GM18498 (cell line): Measurements from ENCODE around the gene ZFP1.
"Not testable (repeated sequence)": the region's sequence is repeated elsewhere in the genome, so short reads cannot be mapped to it uniquely, and the experiment has no call there.

Source experiments
- ATAC-seq: cut with Tn5 transposase; IDR thresholded peaks from one replicate; pipeline ENCODE4 v1.9.1; 2021; ENCODE audit warnings: mild to moderate bottlenecking, moderate library complexity; ENCODE audit not compliant: unreplicated experiment

ZFP1 gene

DNA sequence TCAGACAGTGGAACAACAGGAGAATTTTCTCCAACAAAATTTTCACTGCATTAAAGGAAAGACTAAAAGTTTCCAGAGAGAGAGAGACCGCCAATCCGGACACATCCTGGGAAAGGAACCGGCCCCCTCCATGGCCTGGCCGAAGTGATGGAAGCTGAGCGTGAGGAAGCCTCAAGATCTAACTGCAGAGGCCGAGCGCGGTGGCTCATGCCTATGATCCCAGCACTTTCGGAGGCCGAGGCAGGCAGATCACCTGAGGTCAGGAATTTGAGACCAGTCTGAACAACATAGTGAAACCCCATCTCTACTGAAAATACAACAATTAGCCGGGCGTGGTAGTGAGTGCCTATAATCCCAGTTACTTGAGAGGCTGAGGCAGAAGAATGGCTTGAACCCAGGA is 54.8 kb downstream of the ZFP1 start:
- no peak for ATAC-seq

DNA sequence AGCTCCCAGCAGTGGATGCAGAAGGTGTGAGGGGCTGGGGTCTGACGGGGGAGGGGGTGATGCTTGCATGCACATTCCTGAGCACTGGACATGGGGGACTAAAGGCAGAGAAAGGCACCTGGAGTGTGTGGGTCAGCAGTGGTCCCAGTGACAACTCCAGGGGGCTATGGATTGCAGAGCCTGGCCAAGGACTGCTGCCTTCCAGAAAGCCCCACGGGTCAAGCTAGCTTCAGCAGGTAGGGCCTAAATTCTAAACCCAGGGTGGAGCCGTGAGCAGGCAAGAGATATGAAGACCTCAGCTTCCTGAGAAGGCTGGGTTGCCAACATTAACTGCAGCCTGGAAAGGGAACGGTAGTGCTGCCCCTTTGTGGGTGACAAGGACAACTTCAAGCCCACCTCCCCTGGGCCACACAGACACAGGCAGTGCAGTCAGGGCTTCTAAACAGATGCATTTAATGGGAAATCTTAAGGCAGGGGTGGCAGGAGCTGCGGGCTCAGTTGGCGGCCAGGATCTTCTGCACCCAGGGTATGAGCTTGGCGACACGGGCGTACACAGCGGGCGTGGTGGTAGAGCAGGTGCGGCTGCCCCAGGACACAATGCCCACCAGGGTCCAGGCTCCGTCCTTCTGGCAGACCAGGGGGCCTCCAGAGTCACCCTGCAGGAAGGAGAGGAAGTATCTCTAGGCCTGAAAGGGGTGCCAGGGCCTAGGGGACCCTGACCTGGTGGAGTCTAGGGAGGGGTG is 55.5 kb downstream of the ZFP1 start:
- no peak for ATAC-seq

DNA sequence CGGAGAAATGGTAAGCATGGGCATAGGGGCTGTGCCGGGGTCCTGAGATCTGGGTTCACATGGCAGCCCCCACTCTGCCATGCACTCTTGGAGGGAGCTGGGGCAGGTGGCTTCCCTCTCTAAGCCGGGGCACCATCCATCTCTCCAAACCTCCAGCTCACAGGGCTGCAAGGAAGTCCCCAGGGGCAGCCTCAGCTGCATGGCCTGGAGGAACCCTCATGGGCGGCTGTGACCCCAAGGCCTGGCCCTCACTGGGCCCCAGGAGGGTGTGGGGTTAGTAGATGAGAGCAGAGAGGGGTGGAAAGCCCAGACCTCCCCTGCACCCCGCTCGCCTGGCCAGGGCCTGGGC is 56.1 kb downstream of the ZFP1 start:
- no peak for ATAC-seq

DNA sequence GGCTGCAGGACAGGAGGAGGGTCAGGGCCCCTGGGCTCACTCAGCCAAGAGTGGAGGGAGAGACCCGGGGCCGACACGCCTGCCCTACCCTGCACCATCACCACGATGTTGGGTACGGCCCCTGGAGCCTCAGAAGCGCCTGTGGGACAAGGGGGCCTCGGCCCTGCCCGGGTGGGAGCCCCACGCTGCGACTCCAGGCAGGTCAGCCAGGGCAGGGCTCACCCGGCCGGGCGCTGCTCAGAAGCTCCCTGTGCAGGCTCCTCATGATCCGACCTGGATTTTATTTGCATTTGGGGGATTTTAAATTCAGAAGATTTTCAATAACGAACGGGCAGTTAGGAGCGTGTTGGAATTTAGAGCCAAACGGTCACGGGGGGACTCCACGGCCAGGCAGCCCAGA is 56.6 kb downstream of the ZFP1 start:
- ATAC-seq: not testable (repeated sequence)

DNA sequence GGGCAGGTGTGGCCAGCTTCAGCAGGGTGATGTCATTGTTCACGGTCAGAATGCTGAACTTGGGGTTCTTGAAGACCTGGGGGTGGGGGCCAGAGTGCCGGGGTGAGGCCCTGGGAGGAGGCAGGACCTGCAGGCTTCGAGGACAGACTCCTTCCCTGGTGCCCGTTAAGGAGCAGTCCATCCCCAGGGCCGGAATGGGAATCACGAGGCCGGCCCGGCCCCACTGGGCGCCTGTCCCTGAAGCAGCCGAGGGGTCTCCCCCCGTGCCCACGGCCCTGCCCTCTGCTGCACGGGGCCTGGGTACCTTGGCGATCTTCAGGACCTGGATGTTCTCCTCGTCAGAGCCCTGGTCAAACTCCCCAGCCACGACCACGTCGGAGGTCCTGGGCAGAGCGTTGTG is 57.1 kb downstream of the ZFP1 start:
- not testable (repeated sequence) for ATAC-seq

DNA sequence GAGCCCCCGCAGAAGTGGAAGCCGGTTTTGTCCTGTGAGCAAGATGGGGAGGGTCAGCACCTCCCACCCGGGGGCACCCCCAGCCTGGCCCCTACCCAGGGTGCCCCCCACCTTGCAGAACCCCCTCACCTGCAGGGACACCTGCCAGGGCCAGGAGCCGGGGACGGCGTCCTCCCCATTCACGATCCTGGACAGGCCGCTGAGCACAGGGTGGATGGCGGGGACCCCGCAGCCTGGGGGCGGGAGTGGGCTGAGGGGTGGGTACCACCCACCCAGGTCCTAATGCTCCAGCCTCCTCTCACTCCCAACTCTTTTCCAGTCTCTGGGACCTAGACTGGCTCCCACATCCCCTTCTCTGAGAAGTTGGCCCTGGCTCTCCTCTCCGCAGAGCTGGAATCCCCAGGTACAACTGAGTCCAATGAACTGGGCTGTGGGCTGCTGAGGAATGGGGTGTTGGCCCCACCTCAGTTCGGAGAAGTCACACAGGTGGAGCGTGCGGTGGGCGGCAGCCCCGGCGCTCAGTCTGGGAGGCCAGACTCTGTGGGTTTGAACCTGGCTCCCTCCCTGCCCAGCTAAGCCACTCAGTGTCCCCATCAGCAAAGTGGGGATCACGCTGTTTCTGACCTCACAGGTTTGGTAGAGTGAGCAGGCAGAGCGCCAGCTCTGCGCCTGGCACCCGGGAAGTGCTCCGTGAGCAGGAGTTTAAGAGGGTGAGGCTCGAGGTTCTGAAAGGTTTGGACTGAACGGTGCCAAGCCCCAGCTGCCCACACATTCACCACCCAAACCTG is 57.8 kb downstream of the ZFP1 start:
- ATAC-seq: not testable (repeated sequence)

DNA sequence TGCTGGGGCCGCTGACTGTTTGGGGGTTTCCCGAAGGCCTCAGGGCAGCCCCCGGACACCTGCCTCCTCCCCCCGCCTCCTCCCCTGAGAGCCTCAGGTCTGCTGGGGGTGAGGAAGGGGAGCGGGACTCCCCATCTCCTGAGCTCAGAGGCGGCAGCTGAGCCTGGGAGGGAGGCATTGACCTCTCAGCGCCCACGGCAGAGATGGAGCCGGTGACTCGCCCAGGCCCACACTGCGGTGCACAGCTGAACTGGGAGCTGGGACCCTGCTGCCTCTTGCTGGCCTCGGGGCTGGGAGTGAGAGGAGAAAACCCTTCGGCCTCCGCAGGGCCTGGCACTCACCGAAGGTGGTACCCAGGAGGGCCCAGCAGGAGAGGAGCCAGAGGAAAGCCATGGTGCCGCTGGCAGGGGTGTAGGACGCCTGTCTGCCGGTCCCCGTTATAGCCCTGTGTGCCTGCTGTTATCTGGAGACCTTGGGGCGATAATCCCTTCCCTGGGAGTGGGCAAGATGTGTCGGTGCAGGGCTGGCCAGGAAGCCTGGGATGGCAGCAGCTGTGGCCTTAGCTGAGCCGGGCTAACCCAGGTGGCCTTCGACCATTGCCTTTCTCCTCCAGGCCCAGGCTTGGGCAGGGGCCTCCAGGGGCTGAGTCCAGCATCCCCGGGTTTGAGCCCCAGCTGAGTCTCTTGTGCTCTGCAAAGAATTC is 58.6 kb downstream of the ZFP1 start, which contains the start of gene CTRB2:
Gene CTRB2, minus strand, starts transcription at position 413 of the 703 bp plus-strand sequence. Its CDS starts 20 bp downstream, at position 393.
- ATAC-seq: no peak

DNA sequence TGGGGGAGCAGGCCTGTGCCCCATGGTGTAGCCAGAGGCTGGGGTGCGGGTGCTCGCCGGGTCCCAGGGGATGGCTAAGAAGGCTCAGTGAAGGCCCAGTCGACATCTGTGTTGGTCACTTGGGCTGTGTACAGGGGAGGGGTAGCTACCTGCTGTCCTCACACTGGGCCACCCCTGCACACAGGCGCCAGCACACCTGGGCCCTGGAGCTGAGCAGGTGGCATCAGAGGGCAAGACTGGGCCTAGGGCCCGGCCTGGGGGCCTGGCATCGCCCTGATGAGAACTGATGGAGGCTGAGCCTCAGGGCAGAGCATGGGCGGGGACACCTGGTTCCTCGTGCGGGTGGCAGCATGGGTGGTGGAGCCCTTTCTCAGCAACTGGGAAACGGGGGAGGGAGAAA is 59.5 kb downstream of the ZFP1 start:
- no peak for ATAC-seq

DNA sequence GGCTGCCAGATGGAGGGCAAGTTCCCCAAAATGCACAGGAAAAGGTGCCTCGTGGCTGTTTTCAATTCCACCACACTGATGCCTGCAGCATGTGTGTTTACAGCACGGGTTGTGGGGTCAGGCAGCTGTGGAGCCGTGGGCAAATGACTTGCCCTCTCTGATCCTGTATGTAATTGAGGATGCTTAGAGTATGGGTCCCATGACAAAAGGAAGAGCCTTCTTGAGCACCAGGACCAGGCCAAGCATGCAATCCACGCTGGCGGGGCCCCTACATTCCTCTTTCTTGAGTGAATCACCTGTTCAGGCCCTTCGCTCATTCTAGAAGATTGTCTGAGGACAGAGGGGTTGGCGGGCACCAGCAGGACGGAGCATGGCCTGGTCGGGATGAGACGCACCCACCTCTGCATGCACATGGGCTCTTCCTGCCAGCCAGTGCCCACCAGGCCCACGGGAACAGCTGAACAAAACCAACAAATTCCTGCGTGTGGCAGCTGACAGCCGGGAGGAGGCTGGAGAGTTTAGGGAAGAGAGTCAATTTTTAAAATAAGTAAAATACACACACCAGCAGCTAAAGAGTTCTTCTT is 60.0 kb downstream of the ZFP1 start:
- no peak for ATAC-seq

DNA sequence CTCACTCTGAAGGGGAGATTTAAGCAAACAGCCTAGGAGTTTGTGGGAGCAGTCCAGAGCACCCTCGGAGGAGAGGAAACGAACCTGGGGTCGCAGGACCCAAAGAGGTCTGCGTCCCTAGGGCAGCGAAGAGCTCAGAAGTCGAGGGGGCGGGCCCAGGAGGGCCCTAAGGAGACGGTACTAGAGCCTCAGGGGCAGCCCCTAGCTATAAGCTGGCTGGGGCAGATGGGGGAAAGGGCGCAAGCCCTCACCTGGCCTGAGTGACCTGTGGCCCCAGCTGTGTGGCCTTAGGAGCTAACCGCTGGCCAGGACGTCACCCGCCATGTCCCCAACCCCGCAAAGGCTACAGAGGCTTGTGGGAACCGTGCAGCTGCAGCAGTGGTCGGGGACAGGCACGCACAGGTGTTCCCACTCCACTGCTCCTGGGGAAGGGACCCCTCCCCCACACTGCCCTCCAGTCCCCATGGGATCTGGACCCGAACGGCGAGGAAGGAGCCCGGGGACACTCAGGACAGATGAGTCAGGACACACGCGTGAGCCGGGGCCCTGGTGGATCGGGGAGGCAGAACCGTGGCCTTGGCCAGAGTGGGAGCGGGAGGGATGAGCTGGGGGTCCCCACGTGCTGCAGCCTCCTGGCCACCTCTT is 60.7 kb downstream of the ZFP1 start:
- ATAC-seq: no peak

DNA sequence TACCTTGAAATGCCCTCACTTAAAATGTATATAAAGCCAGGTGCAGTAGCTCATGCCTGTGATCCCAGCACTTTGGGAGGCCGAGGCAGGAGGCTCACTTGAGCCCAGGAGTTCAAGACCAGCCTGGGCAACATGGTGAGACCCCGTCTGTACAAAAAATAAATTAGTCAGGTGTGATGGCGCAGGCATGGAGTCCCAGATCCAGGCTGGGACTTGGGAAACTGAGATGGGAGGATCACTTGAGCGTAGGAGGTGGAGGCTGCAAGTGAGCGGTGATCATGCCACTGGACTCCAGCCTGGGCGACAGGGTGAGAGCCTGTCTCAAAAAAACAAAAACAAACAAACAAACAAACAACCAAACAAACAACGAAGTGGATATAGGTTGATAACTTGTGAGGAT is 61.2 kb downstream of the ZFP1 start:
- not testable (repeated sequence) for ATAC-seq

DNA sequence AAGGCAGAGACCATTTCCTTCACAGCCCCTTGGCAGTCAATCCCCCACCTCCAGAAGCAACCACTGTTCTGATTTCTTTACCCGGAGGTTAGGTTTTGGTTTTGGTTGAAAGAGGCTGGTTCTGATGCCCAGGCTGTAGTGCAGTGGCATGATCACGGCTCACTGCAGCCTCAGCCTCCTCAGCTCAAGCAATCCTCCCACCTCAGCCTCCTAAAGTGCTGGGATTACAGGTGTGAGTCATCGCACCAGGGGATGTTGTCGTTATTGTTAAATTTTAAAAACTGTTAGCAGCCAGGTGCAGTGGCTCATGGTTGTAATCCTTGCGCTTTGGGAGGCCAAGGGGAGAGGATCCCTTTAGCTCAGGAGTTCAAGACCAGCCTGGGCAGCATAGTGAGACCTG is 61.6 kb downstream of the ZFP1 start:
- ATAC-seq: no peak

DNA sequence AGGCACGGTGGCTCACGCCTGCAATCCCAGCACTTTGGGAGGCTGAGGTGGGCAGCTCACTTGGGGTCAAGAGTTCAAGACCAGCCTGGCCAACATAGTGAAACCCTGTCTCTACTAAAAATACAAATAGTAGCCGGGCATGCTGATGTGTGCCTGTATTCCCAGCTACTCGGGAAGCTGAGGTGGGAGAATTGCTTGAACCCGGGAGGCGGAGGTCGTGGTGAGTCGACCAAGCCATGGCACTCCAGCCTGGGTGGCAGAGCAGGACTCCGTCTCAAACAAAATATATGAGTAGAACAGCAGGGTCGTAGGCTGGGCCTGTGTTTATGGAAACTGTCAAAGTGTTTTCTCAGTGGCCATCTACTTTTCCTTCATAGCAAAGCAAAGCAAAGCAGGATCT is 63.0 kb downstream of the ZFP1 start:
- not testable (repeated sequence) for ATAC-seq

DNA sequence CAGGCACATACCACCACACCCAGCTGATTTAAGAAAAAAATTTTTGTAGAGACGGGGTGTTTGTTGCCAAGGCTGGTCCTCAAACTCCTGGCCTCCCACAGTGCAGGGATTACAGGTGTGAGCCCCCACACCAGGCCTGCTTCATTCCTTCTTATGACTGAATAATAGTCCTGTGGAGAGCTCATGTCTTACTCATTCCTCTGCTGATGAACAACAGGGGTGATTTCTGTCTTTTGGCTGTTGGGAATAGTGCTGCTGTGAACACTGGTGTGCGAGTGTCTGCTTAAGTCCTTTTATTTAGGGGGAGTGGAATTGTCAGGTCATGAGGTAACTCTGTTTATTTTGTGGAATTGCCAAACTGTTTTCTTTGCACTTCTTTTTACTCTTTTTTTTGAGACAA is 67.8 kb downstream of the ZFP1 start:
- ATAC-seq: no peak

DNA sequence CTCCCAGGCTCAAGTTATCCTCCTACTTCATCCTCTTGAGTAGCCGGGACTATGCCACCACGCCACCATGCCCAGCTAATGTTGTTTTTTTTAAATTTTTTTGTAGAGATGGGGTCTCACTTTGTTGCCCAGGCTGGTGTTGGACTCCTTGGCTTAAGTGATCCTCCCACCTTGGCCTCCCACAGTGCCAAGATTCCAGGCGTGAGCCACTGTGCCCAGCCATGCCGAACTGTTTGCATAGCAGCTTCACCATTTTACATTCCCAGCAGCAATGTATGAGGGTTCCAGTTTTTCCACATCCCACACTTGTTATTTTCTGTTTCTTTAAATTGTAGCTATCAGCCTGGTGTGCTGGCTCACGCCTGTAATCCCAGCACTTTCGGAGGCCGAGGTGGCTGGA is 68.3 kb downstream of the ZFP1 start:
- no peak for ATAC-seq

DNA sequence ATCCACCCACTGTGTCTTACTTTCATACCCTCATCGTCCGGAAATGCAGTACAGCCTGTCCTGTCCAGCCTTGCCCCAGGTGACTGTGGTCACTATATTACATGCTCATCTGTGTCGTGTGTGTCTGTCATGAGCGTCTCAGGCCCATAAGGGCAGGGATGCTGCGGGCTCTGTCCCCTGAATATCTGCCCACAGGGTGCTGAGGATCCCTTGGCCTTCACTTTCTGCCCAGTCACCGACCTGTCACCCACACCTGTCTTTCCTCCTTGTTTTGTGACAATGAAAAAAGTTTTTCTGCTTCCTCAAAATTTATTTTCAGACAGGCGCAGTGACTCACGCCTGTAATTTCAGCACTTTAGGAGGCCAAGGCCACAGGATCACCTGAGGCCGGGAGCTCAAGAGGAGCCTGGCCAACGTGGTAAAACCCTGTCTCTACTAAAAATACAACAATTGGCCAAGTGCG is 69.1 kb downstream of the ZFP1 start:
- no peak for ATAC-seq

DNA sequence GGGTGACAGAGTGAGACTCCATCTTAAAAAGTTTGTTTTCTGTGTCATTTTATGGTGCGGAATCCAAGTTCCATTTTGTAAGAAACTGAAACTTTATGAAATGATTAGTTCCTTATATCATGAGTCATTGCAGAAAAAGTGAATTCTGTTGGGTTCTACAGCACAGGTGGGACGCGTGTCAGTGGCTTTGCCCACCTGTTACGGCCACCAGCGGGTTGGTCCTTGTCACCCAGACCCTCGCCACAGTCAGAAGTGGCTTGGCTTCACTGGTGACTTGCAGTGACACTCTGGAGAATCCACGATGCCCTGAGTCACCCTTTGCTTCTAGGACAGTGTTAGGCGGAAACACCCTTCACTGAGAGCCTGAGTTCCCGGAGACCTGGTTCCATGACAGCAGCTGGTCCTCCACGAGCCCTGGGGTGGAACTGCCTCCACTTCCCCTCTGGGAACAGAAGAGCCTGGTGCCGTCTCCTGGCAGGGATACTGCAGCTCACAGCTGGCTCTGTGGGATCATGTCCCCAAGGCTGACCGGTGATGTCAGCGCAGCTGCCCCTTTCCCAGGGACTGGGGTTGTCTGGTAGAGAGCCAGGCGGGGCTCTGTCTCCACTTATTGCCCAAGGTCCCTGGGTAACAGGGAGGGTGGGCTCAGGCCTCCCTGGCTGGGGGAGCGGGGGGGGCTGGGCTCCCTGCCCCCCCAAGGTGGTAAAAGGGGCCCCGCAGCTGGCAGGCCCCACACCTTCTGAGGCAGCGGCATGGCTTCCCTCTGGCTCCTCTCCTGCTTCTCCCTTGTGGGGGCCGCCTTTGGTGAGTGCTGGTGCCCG is 70.1 kb downstream of the ZFP1 start, which contains the start of gene CTRB1:
Gene CTRB1, plus strand, starts transcription at position 733 of the 821 bp plus-strand sequence. Its CDS starts 20 bp downstream, at position 753.
- ATAC-seq: peak; percentile 60

DNA sequence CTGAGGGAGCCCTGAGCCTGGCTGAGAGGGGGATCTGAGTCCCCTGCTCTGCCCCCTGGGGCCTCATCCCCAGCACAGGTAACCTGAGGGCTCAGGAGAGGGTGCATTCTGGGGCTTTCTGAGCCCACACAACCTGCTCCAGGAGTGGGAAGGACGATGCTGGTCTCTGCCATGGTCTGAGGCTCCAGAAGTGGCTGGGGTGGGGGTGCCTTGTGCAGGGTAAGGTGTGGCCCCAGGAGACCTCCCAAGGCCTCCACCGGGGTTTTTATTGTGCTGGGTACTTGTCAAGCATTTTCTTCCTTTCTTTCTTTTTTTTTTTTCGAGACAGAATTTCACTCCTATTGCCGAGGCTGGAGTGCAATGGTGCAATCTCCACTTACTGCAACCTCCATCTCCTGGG is 70.8 kb downstream of the ZFP1 start:
- ATAC-seq: no peak

DNA sequence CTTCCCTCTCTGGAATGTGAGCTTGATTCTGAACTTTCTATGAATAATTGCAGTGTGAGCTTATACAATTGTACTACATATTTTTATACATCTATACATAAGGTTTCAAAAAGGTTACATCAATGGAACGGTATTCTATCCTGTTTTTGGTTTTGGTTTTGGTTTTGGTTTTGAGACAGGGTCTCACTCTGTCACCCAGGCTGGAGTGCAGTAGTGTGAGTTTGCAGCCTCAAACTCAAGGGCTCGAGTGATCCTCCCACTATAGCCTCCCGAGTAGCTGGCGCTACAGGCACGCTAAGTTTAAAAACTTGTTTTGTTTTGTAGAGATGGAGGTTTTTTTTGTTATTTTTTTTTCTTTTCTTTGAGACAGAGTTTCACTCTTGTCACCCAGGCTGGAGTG is 71.5 kb downstream of the ZFP1 start:
- ATAC-seq: no peak
